ENCODE measurements around the gene SLC4A1.

SLC4A1 gene

GRCh38 chr17:44203731-44204440 is 64.0 kb downstream of the SLC4A1 start:
- peak; percentile 4; the same call in 1 of the 3 replicates for ATAC-seq
- TF ChIP-seq ZFP3 (CRISPR knock-in tag; IDR thresholded peaks at IDR 0.05), result no peak
- TF ChIP-seq PPARA (CRISPR knock-in tag; IDR thresholded peaks at IDR 0.05; ENCODE audit: borderline replicate concordance), result no peak
- TF ChIP-seq GLIS3 (CRISPR knock-in tag; IDR thresholded peaks at IDR 0.05), result no peak
- no peak for TF ChIP-seq TOX (CRISPR knock-in tag; IDR thresholded peaks at IDR 0.05; ENCODE audit: borderline replicate concordance)
- TF ChIP-seq CREB5 (CRISPR knock-in tag; IDR thresholded peaks at IDR 0.05; ENCODE audit: low read depth), result no peak
- no peak for TF ChIP-seq ZNF70 (CRISPR knock-in tag; IDR thresholded peaks at IDR 0.05)
- TF ChIP-seq CSRNP3 (CRISPR knock-in tag; IDR thresholded peaks at IDR 0.05), result no peak
- TF ChIP-seq ZC3H10 (CRISPR knock-in tag; IDR thresholded peaks at IDR 0.05), result no peak
- no peak for TF ChIP-seq ISL1 (CRISPR knock-in tag; IDR thresholded peaks at IDR 0.05)
- TF ChIP-seq POU6F1 (CRISPR knock-in tag; IDR thresholded peaks at IDR 0.05; ENCODE audit: borderline replicate concordance, low read depth), result no peak
- TF ChIP-seq ZFP30 (CRISPR knock-in tag; IDR thresholded peaks at IDR 0.05), result no peak
- no peak for TF ChIP-seq ZNF8 (CRISPR knock-in tag; IDR thresholded peaks at IDR 0.05)
- TF ChIP-seq BACH2 (CRISPR knock-in tag; IDR thresholded peaks at IDR 0.05; ENCODE audit: borderline replicate concordance), result no peak
- TF ChIP-seq TCF4 (CRISPR knock-in tag; IDR thresholded peaks at IDR 0.05; ENCODE audit: borderline replicate concordance), result no peak
- no peak for TF ChIP-seq SNAI2 (CRISPR knock-in tag; IDR thresholded peaks at IDR 0.05)
- TF ChIP-seq CSDC2 (CRISPR knock-in tag; IDR thresholded peaks at IDR 0.05), result no peak
- no peak for TF ChIP-seq PATZ1 (CRISPR knock-in tag; IDR thresholded peaks at IDR 0.05; ENCODE audit: borderline replicate concordance)
- TF ChIP-seq RARB (CRISPR knock-in tag; IDR thresholded peaks at IDR 0.05), result no peak
- no peak for TF ChIP-seq ESRRG (CRISPR knock-in tag; IDR thresholded peaks at IDR 0.05)

GRCh38 chr17:44202756-44203155 is 65.2 kb downstream of the SLC4A1 start:
- ATAC-seq, result no peak
- TF ChIP-seq ZNF70 (CRISPR knock-in tag; IDR thresholded peaks at IDR 0.05) (no peak), PATZ1 (CRISPR knock-in tag; IDR thresholded peaks at IDR 0.05; ENCODE audit: borderline replicate concordance) (no peak), CSRNP3 (CRISPR knock-in tag; IDR thresholded peaks at IDR 0.05) (no peak), GLIS3 (CRISPR knock-in tag; IDR thresholded peaks at IDR 0.05) (no peak), ZNF565 (CRISPR knock-in tag; conservative IDR thresholded peaks at IDR 0.05; ENCODE audit: low read depth) (no peak), ESRRG (CRISPR knock-in tag; IDR thresholded peaks at IDR 0.05) (no peak), TSHZ2 (CRISPR knock-in tag; IDR thresholded peaks at IDR 0.05) (no peak), TCF4 (CRISPR knock-in tag; IDR thresholded peaks at IDR 0.05; ENCODE audit: borderline replicate concordance) (no peak), OSR1 (CRISPR knock-in tag; IDR thresholded peaks at IDR 0.05) (no peak), ARNTL (CRISPR knock-in tag; IDR thresholded peaks at IDR 0.05; ENCODE audit: borderline replicate concordance, low read depth) (no peak), CSDC2 (CRISPR knock-in tag; IDR thresholded peaks at IDR 0.05) (no peak), BACH2 (CRISPR knock-in tag; IDR thresholded peaks at IDR 0.05; ENCODE audit: borderline replicate concordance) (no peak)

Measured in SK-N-SH treated with all-trans-retinoic acid at 6 μM for 48 hours (cell line).